ENCODE measurements around the gene FBXL7.

Gene FBXL7

GRCh38 chr5:15682566-15682965, 182.6 kb downstream of the FBXL7 start:
- DNase-seq: no peak

GRCh38 chr5:15683332-15683731, 183.4 kb downstream of the FBXL7 start:
- peak; percentile 10 for DNase-seq

- DNase-seq: no peak
These were observed 187.4 kb downstream of the FBXL7 start for GRCh38 chr5:15687401-15687800.

GRCh38 chr5:15689836-15690235, 189.9 kb downstream of the FBXL7 start:
- no peak for DNase-seq

- peak; percentile 18 for DNase-seq
These were observed 190.6 kb downstream of the FBXL7 start for GRCh38 chr5:15690611-15691010.

- DNase-seq: peak; percentile 34
These were observed 191.5 kb downstream of the FBXL7 start for GRCh38 chr5:15691521-15691920.

- peak; percentile 37 for DNase-seq
These were observed 192.9 kb downstream of the FBXL7 start for GRCh38 chr5:15692706-15693381.

- no peak for DNase-seq
These were observed 193.4 kb downstream of the FBXL7 start for GRCh38 chr5:15693382-15693728.

- no peak for DNase-seq
These were observed 194.0 kb downstream of the FBXL7 start for GRCh38 chr5:15693933-15694332.

GRCh38 chr5:15694696-15695214, 194.8 kb downstream of the FBXL7 start:
- DNase-seq: peak; percentile 18

GRCh38 chr5:15695215-15695731, 195.3 kb downstream of the FBXL7 start:
- DNase-seq: peak; percentile 73

GRCh38 chr5:15700373-15700772, 200.4 kb downstream of the FBXL7 start:
- DNase-seq: no peak

GRCh38 chr5:15702102-15702501, 202.1 kb downstream of the FBXL7 start:
- peak; percentile 60 for DNase-seq

GRCh38 chr5:15703901-15704300, 203.9 kb downstream of the FBXL7 start:
- DNase-seq: peak; percentile 17

- DNase-seq: peak; percentile 29
These were observed 204.5 kb downstream of the FBXL7 start for GRCh38 chr5:15704397-15704947.

GRCh38 chr5:15707631-15708030, 207.7 kb downstream of the FBXL7 start:
- no peak for DNase-seq

- no peak for DNase-seq
These were observed 211.9 kb downstream of the FBXL7 start for GRCh38 chr5:15711892-15712291.

GRCh38 chr5:15715535-15715934, 215.6 kb downstream of the FBXL7 start:
- no peak for DNase-seq

- DNase-seq: no peak
These were observed 216.0 kb downstream of the FBXL7 start for GRCh38 chr5:15715967-15716366.

GRCh38 chr5:15717001-15717400, 217.0 kb downstream of the FBXL7 start:
- DNase-seq: peak; percentile 16

GRCh38 chr5:15718421-15719179, 218.6 kb downstream of the FBXL7 start:
- DNase-seq: no peak

- DNase-seq: peak; percentile 11
These were observed 219.8 kb downstream of the FBXL7 start for GRCh38 chr5:15719784-15720183.

GRCh38 chr5:15720515-15720914, 220.5 kb downstream of the FBXL7 start:
- no peak for DNase-seq

GRCh38 chr5:15722305-15722704, 222.3 kb downstream of the FBXL7 start:
- no peak for DNase-seq
